GM18520 (cell line): ENCODE data around the gene ADGRD1.

Experiments
- ATAC-seq: cut with Tn5 transposase; IDR thresholded peaks from one replicate; pipeline ENCODE4 v1.9.1; 2021; ENCODE audit not compliant: unreplicated experiment

The ADGRD1 gene

GRCh38 chr12:131147894-131148293 is 194.2 kb downstream of the ADGRD1 start:
- ATAC-seq, result no peak

- ATAC-seq, result no peak
These were observed 198.0 kb downstream of the ADGRD1 start for GRCh38 chr12:131151558-131152345.

GRCh38 chr12:131152587-131152986 is 198.9 kb downstream of the ADGRD1 start:
- ATAC-seq, result no peak

- no peak for ATAC-seq
These were observed 199.3 kb downstream of the ADGRD1 start for GRCh38 chr12:131153016-131153415.

- no peak for ATAC-seq
These were observed 200.2 kb downstream of the ADGRD1 start for GRCh38 chr12:131153956-131154355.

GRCh38 chr12:131155131-131155530 is 201.4 kb downstream of the ADGRD1 start:
- ATAC-seq, result no peak

- ATAC-seq, result no peak
These were observed 204.0 kb downstream of the ADGRD1 start for GRCh38 chr12:131157743-131158142.

- ATAC-seq, result no peak
These were observed 206.0 kb downstream of the ADGRD1 start for GRCh38 chr12:131159660-131160059.

- ATAC-seq, result no peak
These were observed 208.4 kb downstream of the ADGRD1 start for GRCh38 chr12:131162113-131162512.

- no peak for ATAC-seq
These were observed 209.6 kb downstream of the ADGRD1 start for GRCh38 chr12:131163189-131163738.

- ATAC-seq, result no peak
These were observed 210.6 kb downstream of the ADGRD1 start for GRCh38 chr12:131164096-131164872.

- ATAC-seq, result no peak
These were observed 213.0 kb downstream of the ADGRD1 start for GRCh38 chr12:131166717-131167116.

- no peak for ATAC-seq
These were observed 213.6 kb downstream of the ADGRD1 start for GRCh38 chr12:131167334-131167733.

GRCh38 chr12:131171029-131171428 is 217.3 kb downstream of the ADGRD1 start:
- no peak for ATAC-seq

GRCh38 chr12:131174901-131175300 is 221.2 kb downstream of the ADGRD1 start:
- ATAC-seq, result no peak

GRCh38 chr12:131176266-131176665 is 222.6 kb downstream of the ADGRD1 start:
- ATAC-seq, result no peak

GRCh38 chr12:131176926-131177325 is 223.2 kb downstream of the ADGRD1 start:
- ATAC-seq, result no peak

GRCh38 chr12:131177599-131177998 is 223.9 kb downstream of the ADGRD1 start:
- no peak for ATAC-seq

- ATAC-seq, result no peak
These were observed 233.9 kb downstream of the ADGRD1 start for GRCh38 chr12:131187602-131188001.

GRCh38 chr12:131188131-131189050 is 234.7 kb downstream of the ADGRD1 start:
- ATAC-seq, result no peak

GRCh38 chr12:131189781-131190180 is 236.1 kb downstream of the ADGRD1 start:
- no peak for ATAC-seq
